K562 (cell line): ENCODE results near the gene SIDT1.

ENCODE experiments used
- SIN3A ChIP-seq, 2 experiments: fragments of 150-350 bp in 1 of 2; IDR thresholded peaks; 2 replicates each; pipeline ENCODE4 v1.6.1; 2011 to 2016; ENCODE audit warnings: borderline replicate concordance in 2 of 2, low read depth in 2 of 2, low read length in 2 of 2, mild to moderate bottlenecking in 2 of 2, moderate library complexity in 2 of 2; ENCODE audit not compliant: control insufficient read depth in 1 of 2
- TEAD4 ChIP-seq, 2 experiments: sonication (generic) in 1 of 2; formaldehyde crosslinking in 1 of 2; IDR thresholded peaks; 2 replicates each; pipeline versions ENCODE4 v1.6.1 to v1.8.0; 2012 to 2022; ENCODE audit warnings: borderline replicate concordance in 1 of 2, inconsistent platforms in 1 of 2, low read length in 1 of 2, mild to moderate bottlenecking in 1 of 2, missing genetic modification reagents in 1 of 2

DNA sequence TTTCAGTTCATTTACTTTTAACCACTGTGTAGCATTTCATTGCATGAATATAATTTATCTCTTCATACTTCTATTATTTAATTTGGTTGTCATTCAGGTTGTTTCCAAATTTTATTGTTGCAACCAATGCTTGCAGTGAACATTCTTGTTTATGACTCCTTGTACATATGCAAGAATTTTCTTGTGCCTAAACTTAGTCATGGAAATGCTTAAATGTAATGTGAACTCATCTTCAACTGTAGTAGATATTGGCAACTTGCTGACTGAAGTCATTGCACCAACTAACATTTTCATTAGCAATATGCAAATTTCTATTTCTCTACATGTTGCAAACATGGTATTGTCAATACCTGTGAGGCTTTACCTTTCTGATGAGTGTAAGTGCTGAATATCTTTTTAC lies 26.7 kb downstream of the SIDT1 start:
- TF ChIP-seq SIN3A (IDR thresholded peaks at IDR 0.05; ENCODE audit: borderline replicate concordance in 2 of 2, control insufficient read depth in 1 of 2, low read depth in 2 of 2, low read length in 2 of 2) (no peak), TEAD4 (IDR thresholded peaks at IDR 0.05; ENCODE audit: low read length) (no peak), TEAD4 (CRISPR knock-in tag; IDR thresholded peaks at IDR 0.05; ENCODE audit: borderline replicate concordance) (no peak)
